Liver (tissue), 9 donors: ENCODE results near the gene DNAI2. TPM values are rescaled to one million over a fixed set of nuclear protein-coding genes. Genes with fewer than 3 reads are reported as not detected.

Experiments used
- DNase-seq: peaks from one replicate; pipeline ENCODE4 v3.0.0-alpha.2; 2017; ENCODE audit warnings: low spot score
- H3K27ac ChIP-seq, 2 donors: one replicate each; pipeline ENCODE4 v1.7.0; 2013; ENCODE audit warnings: inconsistent platforms in 2 of 2, low read length in 2 of 2, control low read depth in 1 of 2, low read depth in 1 of 2, mild to moderate bottlenecking in 1 of 2
- H3K27me3 ChIP-seq, 4 donors: one replicate each; pipeline versions ENCODE4 v1.6.1 to v1.7.0; 2013; ENCODE audit warnings: low read length in 3 of 4, inconsistent platforms in 1 of 4, mild to moderate bottlenecking in 1 of 4, moderate library complexity in 1 of 4; ENCODE audit not compliant: control insufficient read depth in 4 of 4, insufficient read depth in 4 of 4
- H3K36me3 ChIP-seq, 4 donors: one replicate each; pipeline versions ENCODE4 v1.6.1 to v1.7.0; 2013; ENCODE audit warnings: low read length in 3 of 4, mild to moderate bottlenecking in 3 of 4, low read depth in 1 of 4, moderate library complexity in 1 of 4; ENCODE audit not compliant: control insufficient read depth in 4 of 4, insufficient read depth in 3 of 4
- H3K4me1 ChIP-seq, 4 donors: one replicate each; pipeline versions ENCODE4 v1.6.1 to v1.7.0; 2013; ENCODE audit warnings: low read length in 3 of 4, mild to moderate bottlenecking in 3 of 4, moderate library complexity in 1 of 4; ENCODE audit not compliant: control insufficient read depth in 4 of 4, insufficient read depth in 4 of 4
- H3K4me3 ChIP-seq, 3 donors: one replicate each; pipeline versions ENCODE4 v1.6.1 to v1.7.0; 2013; ENCODE audit warnings: low read length in 3 of 3, control low read depth in 1 of 3, low read depth in 1 of 3, mild to moderate bottlenecking in 1 of 3
- H3K9ac ChIP-seq, 2 donors: one replicate each; pipeline ENCODE4 v1.7.0; 2013; ENCODE audit warnings: low read length in 2 of 2, mild to moderate bottlenecking in 2 of 2, moderate library complexity in 2 of 2, control low read depth in 1 of 2, low read depth in 1 of 2
- H3K9me3 ChIP-seq, 4 donors: one replicate each; pipeline versions ENCODE4 v1.6.1 to v1.7.0; 2013; ENCODE audit warnings: low read length in 3 of 4; ENCODE audit not compliant: control insufficient read depth in 4 of 4
- ATF3 ChIP-seq: IDR thresholded peaks from 2 replicates; pipeline ENCODE4 v1.6.1; 2016; ENCODE audit warnings: antibody characterized with exemption
- CTCF ChIP-seq: fragments of 150-350 bp; IDR thresholded peaks from 2 replicates; pipeline ENCODE4 v1.5.1; 2017; ENCODE audit warnings: improper control_type of control experiment, low read depth, low read length; ENCODE audit not compliant: missing input control
- EGR1 ChIP-seq, 2 donors: IDR thresholded peaks; 2 replicates each; pipeline ENCODE4 v1.6.1; 2016 to 2018; ENCODE audit warnings: antibody characterized with exemption in 2 of 2, low read depth in 2 of 2
- FOXA1 ChIP-seq: IDR thresholded peaks from 2 replicates; pipeline ENCODE4 v1.6.1; 2016; ENCODE audit warnings: antibody characterized with exemption
- FOXA2 ChIP-seq: IDR thresholded peaks from 2 replicates; pipeline ENCODE4 v1.6.1; 2016; ENCODE audit warnings: antibody characterized with exemption
- GABPA ChIP-seq, 2 donors: IDR thresholded peaks in 1 of 2; conservative IDR thresholded peaks in 1 of 2; 2 replicates each; pipeline ENCODE4 v1.6.1; 2016; ENCODE audit warnings: antibody characterized with exemption in 2 of 2, mild to moderate bottlenecking in 1 of 2, moderate library complexity in 1 of 2
- HNF4A ChIP-seq, 2 donors: conservative IDR thresholded peaks; 2 replicates each; pipeline ENCODE4 v1.6.1; 2016; ENCODE audit warnings: antibody characterized with exemption in 2 of 2, mild to moderate bottlenecking in 2 of 2
- HNF4G ChIP-seq: IDR thresholded peaks from 2 replicates; pipeline ENCODE4 v1.6.1; 2016; ENCODE audit warnings: antibody characterized with exemption
- JUND ChIP-seq, 2 donors: IDR thresholded peaks; 2 replicates each; pipeline ENCODE4 v1.6.1; 2016; ENCODE audit warnings: antibody characterized with exemption in 2 of 2
- MAX ChIP-seq: IDR thresholded peaks from 2 replicates; pipeline ENCODE4 v1.6.1; 2016; ENCODE audit warnings: antibody characterized with exemption
- NR2F2 ChIP-seq: IDR thresholded peaks from 2 replicates; pipeline ENCODE4 v1.6.1; 2016; ENCODE audit warnings: antibody characterized with exemption
- RAD21 ChIP-seq, 2 donors: IDR thresholded peaks; 2 replicates each; pipeline ENCODE4 v1.6.1; 2016; ENCODE audit warnings: antibody characterized with exemption in 2 of 2, mild to moderate bottlenecking in 2 of 2
- REST ChIP-seq: IDR thresholded peaks from 2 replicates; pipeline ENCODE4 v1.6.1; 2016; ENCODE audit warnings: antibody characterized with exemption, mild to moderate bottlenecking
- RXRA ChIP-seq, 2 donors: IDR thresholded peaks; 2 replicates each; pipeline ENCODE4 v1.6.1; 2017 to 2018; ENCODE audit warnings: antibody characterized with exemption in 2 of 2, mild to moderate bottlenecking in 1 of 2
- SP1 ChIP-seq: IDR thresholded peaks from 2 replicates; pipeline ENCODE4 v1.6.1; 2018; ENCODE audit warnings: antibody characterized with exemption, mild to moderate bottlenecking
- TAF1 ChIP-seq: conservative IDR thresholded peaks from 2 replicates; pipeline ENCODE4 v1.6.1; 2016; ENCODE audit warnings: antibody characterized with exemption, mild to moderate bottlenecking
- YY1 ChIP-seq: IDR thresholded peaks from 2 replicates; pipeline ENCODE4 v1.6.1; 2016; ENCODE audit warnings: antibody characterized with exemption, mild to moderate bottlenecking
- WGBS: extraction: QIAGEN DNeasy Blood & Tissue Kit; methylation state at CpG from one replicate; pipeline ENCODE4 v1.1.7; 2013; 5-methylcytosine and 5-hydroxymethylcytosine counted together
- polyA plus RNA-seq, 2 donors: library from polyadenylated mRNA; stranded (reverse) in 1 of 2; unstranded in 1 of 2; fragments of 200-250 nt in 1 of 2; fragments of >200 nt in 1 of 2; fragmentation: Nextera tagmentation in 1 of 2; extraction: Ambion mirVana in 1 of 2; gene quantifications; one replicate each; pipeline versions ENCODE4 v1.2.1 to v1.2.3, GENCODE V29; 2013 to 2015
- total RNA-seq, 2 donors: library from RNA; depleted of rRNA; stranded (reverse); fragments of >200 nt; gene quantifications; one replicate each; pipeline ENCODE4 v1.2.3, GENCODE V29; 2014
- TF ChIP-seq, protein P1 (sequence below): IDR thresholded peaks from 2 replicates; pipeline ENCODE4 v1.6.1; 2016; ENCODE audit warnings: antibody characterized with exemption
- donor health status: healthy.
- donor health status: healthy.
- donor health status: healthy.
- donor health status: healthy.
- donor health status: healthy.

The DNAI2 gene
- total and polyA plus RNA-seq, 4 donors = not detected

- WGBS = 65% methylated on average over 16 of the region's 16 CpGs
These were observed 43.0 kb downstream of the DNAI2 start for GRCh38 chr17:74317071-74317470.

DNA sequence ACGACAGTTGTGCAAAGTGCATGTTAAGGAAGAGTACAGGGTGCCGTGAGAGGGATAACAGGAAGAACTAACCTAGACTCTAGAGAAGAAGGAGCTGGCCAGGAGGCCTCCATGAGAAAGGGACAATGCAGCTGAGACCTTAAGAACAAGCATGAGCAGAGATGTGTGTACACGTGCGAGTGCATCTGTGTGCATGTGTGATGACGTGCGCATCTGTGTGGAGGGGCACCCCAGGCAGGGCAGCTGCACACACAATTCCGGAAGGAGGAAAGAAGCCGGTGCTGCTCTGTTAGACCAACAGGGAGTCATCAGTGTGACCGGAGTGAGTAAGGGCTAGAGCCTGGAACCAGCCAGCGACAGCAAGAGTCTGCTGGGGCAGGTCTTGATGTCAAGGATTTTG lies 44.4 kb downstream of the DNAI2 start:
- H3K9me3 ChIP-seq = no peaks in the 10 kb centered on the region
- no peak for TF ChIP-seq GABPA (IDR thresholded peaks at IDR 0.05 in 1 of 2, conservative IDR thresholded peaks at IDR 0.05 in 1 of 2)
- TF ChIP-seq TAF1 = no peak
- no peak for TF ChIP-seq REST
- TF ChIP-seq, protein P1, sequence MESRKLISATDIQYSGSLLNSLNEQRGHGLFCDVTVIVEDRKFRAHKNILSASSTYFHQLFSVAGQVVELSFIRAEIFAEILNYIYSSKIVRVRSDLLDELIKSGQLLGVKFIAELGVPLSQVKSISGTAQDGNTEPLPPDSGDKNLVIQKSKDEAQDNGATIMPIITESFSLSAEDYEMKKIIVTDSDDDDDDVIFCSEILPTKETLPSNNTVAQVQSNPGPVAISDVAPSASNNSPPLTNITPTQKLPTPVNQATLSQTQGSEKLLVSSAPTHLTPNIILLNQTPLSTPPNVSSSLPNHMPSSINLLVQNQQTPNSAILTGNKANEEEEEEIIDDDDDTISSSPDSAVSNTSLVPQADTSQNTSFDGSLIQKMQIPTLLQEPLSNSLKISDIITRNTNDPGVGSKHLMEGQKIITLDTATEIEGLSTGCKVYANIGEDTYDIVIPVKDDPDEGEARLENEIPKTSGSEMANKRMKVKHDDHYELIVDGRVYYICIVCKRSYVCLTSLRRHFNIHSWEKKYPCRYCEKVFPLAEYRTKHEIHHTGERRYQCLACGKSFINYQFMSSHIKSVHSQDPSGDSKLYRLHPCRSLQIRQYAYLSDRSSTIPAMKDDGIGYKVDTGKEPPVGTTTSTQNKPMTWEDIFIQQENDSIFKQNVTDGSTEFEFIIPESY = no peak
- no peak for TF ChIP-seq JUND (IDR thresholded peaks at IDR 0.05)
- no peak for TF ChIP-seq FOXA1
- no peak for TF ChIP-seq HNF4A (conservative IDR thresholded peaks at IDR 0.05)
- TF ChIP-seq SP1 = no peak
- TF ChIP-seq YY1 = no peak
- H3K9ac ChIP-seq = no peak overlapping the region
- H3K4me1 ChIP-seq = no peaks in the 10 kb centered on the region
- 84% methylated on average over 10 of the region's 10 CpGs for WGBS
- H3K4me3 ChIP-seq = no peak overlapping the region
- no peak overlapping the region for H3K27ac ChIP-seq
- peaks cover 0 to 3% (median 0%) of the 10 kb centered on the region in 4 donors for H3K27me3 ChIP-seq
- no peaks in the 10 kb centered on the region for H3K36me3 ChIP-seq
- DNase-seq = no peak

More at GRCh38 chr17:74317071-74317470, 43.0 kb downstream of the DNAI2 start:
- no peaks in the 10 kb centered on the region for H3K4me1 ChIP-seq
- H3K4me3 ChIP-seq = no peak overlapping the region
- TF ChIP-seq EGR1 (IDR thresholded peaks at IDR 0.05; ENCODE audit: low read depth in 2 of 2) = no peak
- peak; percentile 34 to 38 for TF ChIP-seq GABPA (IDR thresholded peaks at IDR 0.05 in 1 of 2, conservative IDR thresholded peaks at IDR 0.05 in 1 of 2)
- peak; percentile 48 for TF ChIP-seq NR2F2
- H3K9me3 ChIP-seq = peaks cover 0 to 4% (median 1%) of the 10 kb centered on the region in 4 donors
- DNase-seq = no peak
- H3K9ac ChIP-seq = no peak overlapping the region
- peaks cover 0 to 3% (median 0%) of the 10 kb centered on the region in 4 donors for H3K27me3 ChIP-seq
- H3K27ac ChIP-seq = peak overlapping the region in 1 of 2 donors; percentile 25
- no peaks in the 10 kb centered on the region for H3K36me3 ChIP-seq

DNA sequence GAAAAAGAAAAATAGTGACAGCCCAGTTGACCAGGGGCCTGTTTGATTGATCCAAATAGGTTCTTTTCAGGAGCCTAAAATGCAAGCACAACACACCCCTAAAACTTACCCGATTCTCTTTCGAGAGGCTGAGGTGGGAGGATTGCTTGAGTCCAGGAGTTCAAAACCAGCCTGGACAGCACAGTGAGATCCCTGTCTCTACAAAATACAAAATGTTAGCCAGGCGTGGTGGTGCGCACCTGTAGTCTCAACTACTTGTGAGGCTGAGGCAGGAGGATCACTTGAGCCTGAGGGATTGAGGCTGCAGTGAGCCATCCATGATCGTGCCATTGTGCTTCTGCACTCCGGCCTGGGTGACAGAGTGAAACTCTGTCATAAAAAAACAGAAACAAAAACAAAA lies 50.5 kb downstream of the DNAI2 start:
- DNase-seq = no peak
- no peak overlapping the region for H3K9ac ChIP-seq
- WGBS = 86% methylated on average over 6 of the region's 6 CpGs
- no peaks in the 10 kb centered on the region for H3K9me3 ChIP-seq
- H3K27ac ChIP-seq = no peak overlapping the region
- no peak overlapping the region for H3K4me3 ChIP-seq
- H3K36me3 ChIP-seq = no peaks in the 10 kb centered on the region
- H3K27me3 ChIP-seq = peaks cover 0 to 8% (median 6%) of the 10 kb centered on the region in 4 donors
- peaks cover 0 to 15% (median 8%) of the 10 kb centered on the region in 4 donors for H3K4me1 ChIP-seq
- TF ChIP-seq GABPA (IDR thresholded peaks at IDR 0.05 in 1 of 2, conservative IDR thresholded peaks at IDR 0.05 in 1 of 2) (no peak), MAX (no peak), YY1 (no peak), HNF4A (conservative IDR thresholded peaks at IDR 0.05) (no peak), EGR1 (IDR thresholded peaks at IDR 0.05; ENCODE audit: low read depth in 2 of 2) (no peak), HNF4G (no peak), RAD21 (IDR thresholded peaks at IDR 0.05) (no peak), FOXA1 (no peak), FOXA2 (no peak), RXRA (IDR thresholded peaks at IDR 0.05) (no peak), CTCF (no peak), TAF1 (no peak), ATF3 (no peak), JUND (IDR thresholded peaks at IDR 0.05) (no peak), NR2F2 (no peak), SP1 (no peak)
- TF ChIP-seq, protein P1 = no peak
